Skin of body (tissue), 3 donors: ENCODE measurements around the gene ABHD14A. TPM values are rescaled to one million over a fixed set of nuclear protein-coding genes. Genes with fewer than 3 reads are reported as not detected.

ENCODE experiments used
- DNase-seq: peaks from one replicate; lab custom pipeline; 2025; lab: John Stamatoyannopoulos, UW
- small RNA-seq: library from RNA; depleted of rRNA; stranded (forward); fragments of <200 nt; gene quantifications from one replicate; pipeline ENCODE3, GENCODE V24; 2014; ENCODE audit warnings: low replicate concordance
- total RNA-seq: library from RNA; depleted of rRNA; stranded (reverse); fragments of >200 nt; gene quantifications from one replicate; pipeline ENCODE4 v1.2.3, GENCODE V29; 2014

The ABHD14A gene
- total RNA-seq, 1 donor from 2014 or later, result 6.6 TPM

GRCh38 chr3:52018319-52019000 is 43.6 kb downstream of the ABHD14A start:
- no peak for DNase-seq

- no peak for DNase-seq
Measured at GRCh38 chr3:52019352-52020080, 44.7 kb downstream of the ABHD14A start.

GRCh38 chr3:52020796-52021195 is 45.9 kb downstream of the ABHD14A start:
- no peak for DNase-seq

- no peak for DNase-seq
Measured at GRCh38 chr3:52021489-52022268, 46.8 kb downstream of the ABHD14A start.

- no peak for DNase-seq
Measured at GRCh38 chr3:52022323-52023100, 47.6 kb downstream of the ABHD14A start.

- DNase-seq, result no peak
Measured at GRCh38 chr3:52023101-52023770, 48.4 kb downstream of the ABHD14A start.

GRCh38 chr3:52023860-52024764 is 49.2 kb downstream of the ABHD14A start:
- no peak for DNase-seq

- no peak for DNase-seq
Measured at GRCh38 chr3:52024765-52025452, 50.0 kb downstream of the ABHD14A start.

GRCh38 chr3:52025453-52025852 is 50.6 kb downstream of the ABHD14A start:
- no peak for DNase-seq

GRCh38 chr3:52026041-52026440 is 51.2 kb downstream of the ABHD14A start:
- no peak for DNase-seq

- no peak for DNase-seq
Measured at GRCh38 chr3:52028572-52028971, 53.7 kb downstream of the ABHD14A start.

- DNase-seq, result no peak
Measured at GRCh38 chr3:52029053-52029452, 54.2 kb downstream of the ABHD14A start.

GRCh38 chr3:52029535-52029934 is 54.7 kb downstream of the ABHD14A start:
- no peak for DNase-seq

Small RNAs within 50 kb of the gene (small RNA-seq; reads per million reads assigned to genes)
- gene AC115284.1, result not detected

Other genes with a start within 250 kb of the ABHD14A start
- gene IQCF6, start 195.8 kb upstream of the ABHD14A start, total RNA-seq, result not detected
- gene IQCF2, start 113.4 kb upstream of the ABHD14A start, total RNA-seq, result not detected
- gene IQCF5, start 99.5 kb upstream of the ABHD14A start, total RNA-seq, result not detected
- not detected for gene IQCF1, start 71.7 kb upstream of the ABHD14A start, total RNA-seq
- gene RRP9, start 33.2 kb upstream of the ABHD14A start, total RNA-seq, result 9.8 TPM
- gene PARP3, start 32.7 kb upstream of the ABHD14A start, total RNA-seq, result 3.7 TPM
- gene GPR62, start 19.7 kb upstream of the ABHD14A start, total RNA-seq, result 0.20 TPM
- 13.6 TPM for gene PCBP4, start 7.6 kb upstream of the ABHD14A start, total RNA-seq
- gene ABHD14B, start 1.0 kb upstream of the ABHD14A start, total RNA-seq, result 10.9 TPM
- 18.0 TPM for gene ACY1, start 8.5 kb downstream of the ABHD14A start, total RNA-seq
- 933 TPM for gene RPL29, start 20.8 kb downstream of the ABHD14A start, total RNA-seq
- gene DUSP7, start 81.5 kb downstream of the ABHD14A start, total RNA-seq, result 18.0 TPM
- 4.6 TPM for gene POC1A, start 179.4 kb downstream of the ABHD14A start, total RNA-seq
- gene ALAS1, start 223.1 kb downstream of the ABHD14A start, total RNA-seq, result 31.4 TPM